K562 (cell line): ENCODE results near the gene MED20. TPM values are rescaled to one million over a fixed set of nuclear protein-coding genes. Genes with fewer than 3 reads are reported as not detected.

Experiments used
- CREM ChIP-seq: IDR thresholded peaks from 2 replicates; pipeline ENCODE4 v1.6.1; 2014; ENCODE audit warnings: antibody characterized with exemption, low read depth
- DMBX1 ChIP-seq: fragments of 250-450 bp; sonication (Bioruptor Pico); IDR thresholded peaks from 2 replicates; pipeline ENCODE4 v1.8.0; 2022; ENCODE audit warnings: inconsistent platforms, mild to moderate bottlenecking, moderate library complexity, borderline replicate concordance
- FUS ChIP-seq: fragments of 200-400 bp; formaldehyde crosslinking; optimal IDR thresholded peaks from 2 replicates; pipeline ENCODE3; 2017; ENCODE audit warnings: low read depth, low read length
- GABPB2 ChIP-seq: fragments of 250-450 bp; sonication (Bioruptor Pico); conservative IDR thresholded peaks from 2 replicates; pipeline ENCODE4 v1.5.1; 2021; ENCODE audit warnings: mild to moderate bottlenecking
- HDAC8 ChIP-seq: fragments of 450-650 bp; IDR thresholded peaks from 2 replicates; pipeline ENCODE4 v1.6.1; 2016; ENCODE audit warnings: mild to moderate bottlenecking, missing genetic modification characterization, moderate library complexity, missing compliant biosample characterization
- KLF1 ChIP-seq: fragments of 450-650 bp; IDR thresholded peaks from 2 replicates; pipeline ENCODE4 v1.6.1; 2016; ENCODE audit warnings: missing genetic modification characterization, missing compliant biosample characterization
- MAFK ChIP-seq: IDR thresholded peaks from 2 replicates; pipeline ENCODE4 v1.6.1; 2011; ENCODE audit warnings: low read length, improper control_type of control experiment
- MXI1 ChIP-seq: IDR thresholded peaks from 2 replicates; pipeline ENCODE4 v1.6.1; 2011; ENCODE audit warnings: low read depth, mild to moderate bottlenecking, improper control_type of control experiment, low read length
- NFXL1 ChIP-seq: fragments of 450-650 bp; formaldehyde crosslinking; IDR thresholded peaks from 2 replicates; pipeline ENCODE4 v1.4.0; 2021; ENCODE audit warnings: mild to moderate bottlenecking
- NUFIP1 ChIP-seq: fragments of 450-650 bp; IDR thresholded peaks from 2 replicates; pipeline ENCODE4 v1.6.1; 2018; ENCODE audit not compliant: partially characterized antibody
- POLR2A ChIP-seq: fragments of 450-650 bp; conservative IDR thresholded peaks from 2 replicates; pipeline ENCODE4 v1.6.1; 2016
- POLR3A ChIP-seq: IDR thresholded peaks from 2 replicates; pipeline ENCODE4 v1.6.1; 2011; ENCODE audit warnings: borderline replicate concordance, mild to moderate bottlenecking, moderate library complexity; ENCODE audit not compliant: insufficient read length, insufficient read depth; ENCODE audit errors: extremely low read depth
- PTBP1 ChIP-seq: fragments of 200-400 bp; formaldehyde crosslinking; IDR thresholded peaks from 2 replicates; pipeline ENCODE4 v1.6.1; 2017; ENCODE audit warnings: low read depth, low read length
- RB1 ChIP-seq: fragments of 450-650 bp; IDR thresholded peaks from 2 replicates; pipeline ENCODE4 v1.6.1; 2017; ENCODE audit warnings: low read depth, mild to moderate bottlenecking
- SMARCA5 ChIP-seq: fragments of 450-650 bp; IDR thresholded peaks from 2 replicates; pipeline ENCODE4 v1.6.1; 2016
- TAF15 ChIP-seq: fragments of 200-400 bp; formaldehyde crosslinking; IDR thresholded peaks from 2 replicates; pipeline ENCODE4 v1.6.1; 2017; ENCODE audit warnings: mild to moderate bottlenecking, low read depth, low read length, moderate library complexity
- TBL1XR1 ChIP-seq, 2 experiments: IDR thresholded peaks; 2 replicates each; pipeline ENCODE4 v1.6.1; 2012; ENCODE audit warnings: improper control_type of control experiment in 2 of 2, low read length in 2 of 2, mild to moderate bottlenecking in 1 of 2
- ZFP30 ChIP-seq: fragments of 250-450 bp; sonication (Bioruptor Pico); IDR thresholded peaks from 2 replicates; pipeline ENCODE4 v1.8.0; 2022; ENCODE audit warnings: moderate library complexity, mild to moderate bottlenecking, inconsistent platforms, borderline replicate concordance
- ZNF121 ChIP-seq: sonication (generic); formaldehyde crosslinking; conservative IDR thresholded peaks from 2 replicates; pipeline ENCODE4 v1.8.0; 2022; ENCODE audit warnings: missing genetic modification reagents
- polyA plus RNA-seq, 8 experiments: library from polyadenylated mRNA; depleted of rRNA in 4 of 8; stranded (reverse) in 5 of 8; unstranded in 3 of 8; fragments of >200 nt; fragmentation: Nextera tagmentation in 2 of 8; fragmentation: Illumina TruSeq in 1 of 8; extraction: Ambion mirVana in 2 of 8; extraction: Trizol in 1 of 8; gene quantifications; 2 replicates each; pipeline versions ENCODE4 v1.2.1 to v1.2.3, GENCODE V29; 2011 to 2014; ENCODE audit warnings: inconsistent platforms in 1 of 8, missing spikeins in 1 of 8
- total RNA-seq, 7 experiments: library from RNA; depleted of rRNA in 6 of 7; stranded (reverse); fragments of >200 nt in 6 of 7; fragmentation: Illumina TruSeq in 2 of 7; extraction: Trizol in 2 of 7; gene quantifications; 2 replicates each; pipeline versions ENCODE4 v1.2.1 to v1.2.3, GENCODE V29; 2011 to 2021; ENCODE audit warnings: low replicate concordance in 1 of 7
- TF ChIP-seq, protein P1 (sequence below): fragments of 250-450 bp; sonication (Bioruptor Pico); IDR thresholded peaks from 2 replicates; pipeline ENCODE4 v1.9.0; 2021; ENCODE audit warnings: mild to moderate bottlenecking
- TF ChIP-seq, protein P2 (sequence below), 3 experiments: IDR thresholded peaks in 2 of 3; conservative IDR thresholded peaks in 1 of 3; 2 replicates each; pipeline ENCODE4 v1.5.1; 2011 to 2012; ENCODE audit warnings: low read length in 3 of 3, mild to moderate bottlenecking in 3 of 3, control low read depth in 2 of 3, improper control_type of control experiment in 1 of 3, inconsistent platforms in 1 of 3, low read depth in 1 of 3, mixed read lengths in 1 of 3, moderate library complexity in 1 of 3; ENCODE audit not compliant: insufficient read depth in 2 of 3
- TF ChIP-seq, protein P3 (sequence below): fragments of 450-650 bp; formaldehyde crosslinking; IDR thresholded peaks from 2 replicates; pipeline ENCODE4 v1.4.0; 2022; ENCODE audit warnings: missing genetic modification characterization
- TF ChIP-seq, protein P4 (sequence below): sonication (generic); formaldehyde crosslinking; IDR thresholded peaks from 2 replicates; pipeline ENCODE4 v1.8.1; 2023; ENCODE audit warnings: mild to moderate bottlenecking, missing genetic modification reagents

The MED20 gene
- total and polyA plus RNA-seq, 9 of the 15 experiments (the other 6 are each of a cell fraction or from before 2014, with no cell fraction given), result 27.3 to 80.9 (median 46.0) TPM

DNA sequence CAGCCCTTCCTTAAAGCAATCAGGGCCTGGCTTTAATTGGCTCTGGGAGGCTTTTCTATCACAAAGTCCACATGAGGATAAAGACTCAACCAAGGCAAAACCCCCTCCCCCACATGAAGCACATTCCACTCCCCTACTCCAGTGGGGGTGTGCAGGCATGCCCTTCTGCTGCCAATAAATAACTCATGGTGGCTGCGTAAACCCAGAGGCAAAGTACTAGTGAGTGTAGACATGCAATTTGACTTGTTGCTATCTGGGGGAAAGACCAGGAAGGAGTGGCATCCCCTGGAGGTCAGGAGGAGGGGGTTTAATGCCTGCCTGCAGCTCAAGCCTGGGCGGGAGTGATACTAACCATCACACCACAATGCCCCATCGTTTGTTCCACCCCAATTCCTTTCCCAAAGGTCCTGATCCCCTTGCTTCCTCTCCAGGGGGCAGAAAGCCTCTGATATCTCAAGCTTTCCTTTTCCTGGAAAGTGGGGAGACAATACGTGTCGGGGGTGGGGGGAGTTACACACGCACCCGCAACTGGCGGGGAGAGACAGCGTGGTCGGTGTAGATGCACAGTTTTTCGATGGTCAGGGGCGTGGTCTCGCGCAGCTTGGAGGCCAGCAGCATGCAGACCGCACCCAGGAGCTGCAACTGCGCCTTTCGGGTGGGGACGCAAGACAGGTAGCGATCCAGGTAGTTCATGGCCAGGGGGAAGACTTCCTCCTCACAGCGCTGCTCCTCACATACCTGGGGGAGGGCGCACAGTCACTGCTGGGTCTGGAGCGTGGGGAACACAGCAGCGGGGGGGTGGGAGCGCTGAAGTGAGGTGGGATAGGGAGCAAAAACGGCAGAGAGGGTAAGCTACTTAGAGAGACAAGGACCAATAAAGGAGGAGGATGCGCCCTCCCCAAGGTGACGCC is 19.2 kb upstream of the MED20 start (continued):
- TF ChIP-seq RB1, result peak; percentile 44; the same call in 1 of the 2 replicates
- peak; percentile 39; the same call in 1 of the 2 replicates for TF ChIP-seq POLR2A
- no peak for TF ChIP-seq POLR3A
- no peak for TF ChIP-seq FUS
- TF ChIP-seq ZFP30, result no peak
- TF ChIP-seq, protein P1, sequence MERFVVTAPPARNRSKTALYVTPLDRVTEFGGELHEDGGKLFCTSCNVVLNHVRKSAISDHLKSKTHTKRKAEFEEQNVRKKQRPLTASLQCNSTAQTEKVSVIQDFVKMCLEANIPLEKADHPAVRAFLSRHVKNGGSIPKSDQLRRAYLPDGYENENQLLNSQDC (CRISPR knock-in tag), result no peak
- TF ChIP-seq PTBP1, result no peak
- TF ChIP-seq TAF15, result no peak
- peak; percentile 1 for TF ChIP-seq CREM
- TF ChIP-seq GABPB2, result no peak
- TF ChIP-seq, protein P2, sequence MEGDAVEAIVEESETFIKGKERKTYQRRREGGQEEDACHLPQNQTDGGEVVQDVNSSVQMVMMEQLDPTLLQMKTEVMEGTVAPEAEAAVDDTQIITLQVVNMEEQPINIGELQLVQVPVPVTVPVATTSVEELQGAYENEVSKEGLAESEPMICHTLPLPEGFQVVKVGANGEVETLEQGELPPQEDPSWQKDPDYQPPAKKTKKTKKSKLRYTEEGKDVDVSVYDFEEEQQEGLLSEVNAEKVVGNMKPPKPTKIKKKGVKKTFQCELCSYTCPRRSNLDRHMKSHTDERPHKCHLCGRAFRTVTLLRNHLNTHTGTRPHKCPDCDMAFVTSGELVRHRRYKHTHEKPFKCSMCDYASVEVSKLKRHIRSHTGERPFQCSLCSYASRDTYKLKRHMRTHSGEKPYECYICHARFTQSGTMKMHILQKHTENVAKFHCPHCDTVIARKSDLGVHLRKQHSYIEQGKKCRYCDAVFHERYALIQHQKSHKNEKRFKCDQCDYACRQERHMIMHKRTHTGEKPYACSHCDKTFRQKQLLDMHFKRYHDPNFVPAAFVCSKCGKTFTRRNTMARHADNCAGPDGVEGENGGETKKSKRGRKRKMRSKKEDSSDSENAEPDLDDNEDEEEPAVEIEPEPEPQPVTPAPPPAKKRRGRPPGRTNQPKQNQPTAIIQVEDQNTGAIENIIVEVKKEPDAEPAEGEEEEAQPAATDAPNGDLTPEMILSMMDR (IDR thresholded peaks at IDR 0.05 in 2 of 3, conservative IDR thresholded peaks at IDR 0.05 in 1 of 3; ENCODE audit: insufficient read depth in 2 of 3, low read depth in 1 of 3, low read length in 3 of 3), result 0 out of 6 replicates have a peak, but pooled peaks of 1 of the 3 experiments have one; percentile 1
- no peak for TF ChIP-seq SMARCA5
- peak; percentile 80 for TF ChIP-seq MXI1
- TF ChIP-seq MAFK, result no peak
- TF ChIP-seq TBL1XR1 (IDR thresholded peaks at IDR 0.05; ENCODE audit: low read length in 2 of 2), result no peak
- peak; percentile 20; the same call in 1 of the 2 replicates for TF ChIP-seq ZNF121 (CRISPR knock-in tag)
- TF ChIP-seq, protein P3, sequence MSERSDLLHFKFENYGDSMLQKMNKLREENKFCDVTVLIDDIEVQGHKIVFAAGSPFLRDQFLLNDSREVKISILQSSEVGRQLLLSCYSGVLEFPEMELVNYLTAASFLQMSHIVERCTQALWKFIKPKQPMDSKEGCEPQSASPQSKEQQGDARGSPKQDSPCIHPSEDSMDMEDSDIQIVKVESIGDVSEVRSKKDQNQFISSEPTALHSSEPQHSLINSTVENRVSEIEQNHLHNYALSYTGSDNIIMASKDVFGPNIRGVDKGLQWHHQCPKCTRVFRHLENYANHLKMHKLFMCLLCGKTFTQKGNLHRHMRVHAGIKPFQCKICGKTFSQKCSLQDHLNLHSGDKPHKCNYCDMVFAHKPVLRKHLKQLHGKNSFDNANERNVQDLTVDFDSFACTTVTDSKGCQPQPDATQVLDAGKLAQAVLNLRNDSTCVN, result no peak
- TF ChIP-seq NFXL1 (CRISPR knock-in tag), result no peak
- TF ChIP-seq NUFIP1, result no peak
- TF ChIP-seq HDAC8 (tag), result no peak
- TF ChIP-seq, protein P4, sequence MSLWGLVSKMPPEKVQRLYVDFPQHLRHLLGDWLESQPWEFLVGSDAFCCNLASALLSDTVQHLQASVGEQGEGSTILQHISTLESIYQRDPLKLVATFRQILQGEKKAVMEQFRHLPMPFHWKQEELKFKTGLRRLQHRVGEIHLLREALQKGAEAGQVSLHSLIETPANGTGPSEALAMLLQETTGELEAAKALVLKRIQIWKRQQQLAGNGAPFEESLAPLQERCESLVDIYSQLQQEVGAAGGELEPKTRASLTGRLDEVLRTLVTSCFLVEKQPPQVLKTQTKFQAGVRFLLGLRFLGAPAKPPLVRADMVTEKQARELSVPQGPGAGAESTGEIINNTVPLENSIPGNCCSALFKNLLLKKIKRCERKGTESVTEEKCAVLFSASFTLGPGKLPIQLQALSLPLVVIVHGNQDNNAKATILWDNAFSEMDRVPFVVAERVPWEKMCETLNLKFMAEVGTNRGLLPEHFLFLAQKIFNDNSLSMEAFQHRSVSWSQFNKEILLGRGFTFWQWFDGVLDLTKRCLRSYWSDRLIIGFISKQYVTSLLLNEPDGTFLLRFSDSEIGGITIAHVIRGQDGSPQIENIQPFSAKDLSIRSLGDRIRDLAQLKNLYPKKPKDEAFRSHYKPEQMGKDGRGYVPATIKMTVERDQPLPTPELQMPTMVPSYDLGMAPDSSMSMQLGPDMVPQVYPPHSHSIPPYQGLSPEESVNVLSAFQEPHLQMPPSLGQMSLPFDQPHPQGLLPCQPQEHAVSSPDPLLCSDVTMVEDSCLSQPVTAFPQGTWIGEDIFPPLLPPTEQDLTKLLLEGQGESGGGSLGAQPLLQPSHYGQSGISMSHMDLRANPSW (CRISPR knock-in tag), result no peak
- TF ChIP-seq DMBX1 (CRISPR knock-in tag), result 0 out of 2 replicates have a peak, but pooled peaks have one; percentile 5
- TF ChIP-seq KLF1 (tag), result no peak
